GM04504 (cell line): ENCODE measurements around the gene TCF7.
"Not testable (repeated sequence)": the region's sequence is repeated elsewhere in the genome, so short reads cannot be mapped to it uniquely, and the experiment has no call there.

Experiments used
- DNase-seq: peaks from one replicate; pipeline ENCODE4 v3.0.0-alpha.2; 2012; ENCODE audit warnings: low read depth

TCF7 gene

DNA sequence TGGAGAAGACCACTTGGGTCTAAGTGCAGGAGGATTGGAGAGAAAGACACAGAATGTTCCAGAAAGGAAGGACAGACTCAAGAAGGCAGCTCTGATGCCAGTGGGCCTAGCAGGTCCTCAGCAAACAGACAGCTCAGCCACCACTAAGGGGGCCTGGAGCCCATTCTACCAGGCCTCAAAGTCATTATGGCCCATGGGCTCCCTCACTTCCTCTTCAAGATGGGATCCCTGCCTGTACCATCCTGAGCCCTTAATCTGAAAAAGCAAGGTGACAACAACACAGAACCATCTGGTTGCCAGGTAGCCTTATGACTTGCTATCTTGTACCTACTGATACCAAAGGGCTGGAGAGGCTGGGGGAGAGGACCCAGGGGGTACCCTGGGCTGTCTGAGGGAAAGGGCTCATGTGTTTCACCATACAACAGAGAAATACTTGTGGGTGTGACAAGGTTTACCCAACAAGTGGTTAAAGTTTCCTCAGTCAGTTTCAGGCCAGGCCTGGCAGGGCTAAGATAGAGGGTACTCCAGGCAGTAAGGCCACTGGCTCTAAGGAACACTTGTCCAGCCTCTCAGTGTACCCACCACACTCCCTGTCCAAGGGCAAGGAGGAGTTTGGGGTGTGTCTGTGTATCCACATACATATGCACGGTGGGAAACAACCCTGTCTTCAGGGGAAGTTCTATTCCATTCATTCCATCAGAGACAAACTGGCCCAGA, 30.7 kb downstream of the TCF7 start:
- no peak for DNase-seq

DNA sequence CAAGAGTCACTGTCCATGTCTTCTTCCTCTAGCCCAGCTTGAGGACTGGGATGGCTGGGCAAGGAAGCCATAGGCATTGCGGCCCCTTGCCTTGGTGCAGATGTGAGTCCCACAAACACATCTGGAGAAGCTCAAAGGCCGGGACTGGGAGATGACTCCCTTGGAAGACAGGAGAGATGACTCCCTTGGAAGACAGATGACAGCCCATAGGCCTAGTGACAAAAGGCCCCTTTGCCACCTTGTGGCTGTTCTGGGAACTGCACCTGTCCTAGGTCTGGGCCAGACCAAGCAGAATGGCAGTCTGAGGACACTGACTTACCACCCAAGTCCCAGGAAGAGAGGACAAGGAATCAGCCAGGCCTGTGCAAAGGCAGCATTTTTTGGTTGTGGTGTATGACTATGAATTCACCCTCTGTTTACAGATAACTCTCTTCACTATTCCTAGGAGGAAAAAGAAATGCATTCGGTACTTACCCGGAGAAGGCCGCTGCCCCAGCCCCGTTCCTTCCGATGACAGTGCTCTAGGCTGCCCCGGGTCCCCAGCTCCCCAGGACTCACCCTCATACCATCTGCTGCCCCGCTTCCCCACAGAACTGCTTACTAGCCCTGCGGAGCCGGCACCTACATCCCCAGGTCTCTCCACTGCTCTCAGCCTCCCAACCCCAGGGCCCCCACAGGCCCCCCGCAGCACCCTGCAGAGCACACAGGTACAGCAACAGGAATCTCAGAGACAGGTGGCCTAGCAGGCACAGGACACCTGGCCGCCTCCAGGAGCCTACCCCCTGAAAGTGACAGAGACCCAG, 31.5 kb downstream of the TCF7 start:
- DNase-seq: peak; percentile 52

DNA sequence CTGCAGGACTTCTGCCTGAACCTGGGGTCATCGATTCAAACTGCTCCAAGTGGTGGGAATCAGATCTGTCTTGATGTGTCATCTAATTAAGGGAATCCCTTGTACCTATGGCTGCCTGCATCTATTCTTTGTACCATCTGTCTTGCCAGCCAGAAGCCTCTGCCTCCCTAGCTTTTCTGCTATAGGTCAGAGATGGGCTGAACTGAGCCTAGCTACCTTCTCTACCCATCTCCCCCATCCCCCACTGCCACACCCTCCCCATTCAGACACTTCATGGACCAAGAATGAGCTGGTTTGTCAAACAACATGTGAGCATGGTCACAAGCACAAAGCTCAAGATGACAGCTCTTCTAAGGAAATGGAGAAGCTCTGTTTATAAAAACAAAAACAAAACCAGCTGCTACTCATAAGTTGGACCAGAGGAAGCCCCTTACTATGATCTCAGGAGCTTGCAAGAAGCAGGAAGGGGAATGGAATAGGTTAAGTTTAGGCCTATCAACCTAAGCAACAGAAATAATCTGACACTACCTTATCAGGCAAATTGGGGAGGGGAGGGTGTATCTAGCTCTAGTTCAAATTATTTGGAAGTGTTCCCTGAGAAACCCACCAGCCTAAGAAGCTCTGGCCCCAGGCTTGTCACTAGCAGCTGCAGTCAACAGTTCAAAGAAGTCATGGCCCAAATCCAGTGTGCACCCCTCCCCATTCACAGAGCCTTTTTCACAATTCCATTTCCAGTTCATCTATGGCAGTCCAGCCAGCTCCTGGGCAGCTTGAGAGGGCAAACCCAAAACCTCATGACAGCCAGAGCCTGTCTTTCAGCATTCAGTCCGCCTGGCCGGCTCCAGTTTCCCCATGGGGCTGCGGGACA, 32.4 kb downstream of the TCF7 start:
- no peak for DNase-seq

DNA sequence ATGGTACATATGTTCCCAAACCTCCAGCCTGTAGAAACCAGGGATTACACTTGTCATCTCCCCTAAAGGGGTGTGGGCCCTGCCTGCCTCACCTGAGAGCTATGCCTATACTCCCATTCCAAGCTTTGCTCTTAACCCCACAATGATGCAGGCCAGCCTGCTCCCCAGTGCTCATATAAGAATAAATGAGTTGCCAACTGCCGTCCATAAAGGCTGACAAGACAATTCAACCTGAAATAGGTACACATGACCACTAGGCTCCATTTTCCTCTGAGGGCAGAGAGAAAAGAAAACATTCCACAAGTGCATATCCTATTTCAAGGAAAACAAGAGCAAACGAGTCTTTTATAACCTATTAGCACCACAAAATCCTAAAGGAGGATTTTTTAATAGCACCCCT, 33.8 kb downstream of the TCF7 start:
- no peak for DNase-seq

DNA sequence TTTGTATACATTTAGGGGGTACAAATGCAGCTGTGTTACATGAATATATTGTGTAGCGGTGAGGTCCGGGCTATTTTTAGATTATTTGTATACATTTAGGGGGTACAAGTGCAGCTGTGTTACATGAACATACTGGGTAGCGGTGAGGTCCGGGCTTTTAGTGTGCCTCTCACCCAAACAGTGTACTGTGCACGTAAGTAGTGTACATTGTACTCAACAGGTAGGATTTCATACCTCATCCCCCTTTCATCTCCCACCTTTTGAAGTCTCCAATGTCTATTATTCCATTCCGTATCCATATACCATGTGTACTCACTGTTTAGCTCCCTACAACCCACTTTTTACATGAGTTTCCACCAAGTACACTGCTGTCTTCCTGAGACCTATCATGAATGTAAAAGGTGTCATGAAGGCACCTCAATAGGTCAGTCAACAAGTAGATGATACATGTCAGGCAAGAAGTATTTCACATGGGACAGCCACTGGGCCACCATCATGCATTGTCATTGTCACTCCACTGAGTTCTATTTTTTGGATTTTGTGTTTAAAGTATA, 34.6 kb downstream of the TCF7 start:
- no peak for DNase-seq

DNA sequence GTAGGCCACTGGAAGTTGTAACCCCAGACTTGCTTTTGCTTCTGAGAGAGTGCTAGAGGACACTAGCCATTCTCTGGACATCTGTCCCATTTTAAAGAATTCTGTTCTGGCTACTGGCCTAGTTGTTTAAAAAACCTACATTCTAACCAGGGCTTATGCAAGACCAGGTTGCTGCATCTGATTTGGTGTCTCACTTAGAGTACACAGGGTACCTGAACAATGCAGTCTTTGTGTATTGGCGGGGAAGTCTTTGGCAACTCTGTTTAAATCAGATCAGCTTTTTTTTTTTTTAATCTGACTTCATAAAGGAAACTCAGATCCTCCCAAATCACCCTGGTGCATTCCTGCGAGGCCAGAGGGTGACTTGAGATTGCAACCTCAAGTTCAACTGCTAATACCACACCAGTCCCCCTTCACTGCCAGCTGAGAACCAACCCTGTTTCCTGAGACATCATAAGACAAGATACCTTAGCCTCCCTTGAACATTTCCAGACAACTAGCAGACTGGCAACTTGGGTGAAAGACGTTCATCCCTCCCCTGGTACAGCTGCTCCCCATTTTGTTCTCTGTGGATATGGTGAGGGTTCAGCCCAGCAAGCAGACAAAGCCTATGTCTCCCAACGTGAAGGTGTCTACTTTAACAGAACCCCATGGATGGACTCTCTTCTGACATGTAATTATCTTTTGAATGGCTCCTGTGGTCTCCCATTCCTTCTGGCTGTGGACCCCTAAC, 35.3 kb downstream of the TCF7 start:
- DNase-seq: no peak

DNA sequence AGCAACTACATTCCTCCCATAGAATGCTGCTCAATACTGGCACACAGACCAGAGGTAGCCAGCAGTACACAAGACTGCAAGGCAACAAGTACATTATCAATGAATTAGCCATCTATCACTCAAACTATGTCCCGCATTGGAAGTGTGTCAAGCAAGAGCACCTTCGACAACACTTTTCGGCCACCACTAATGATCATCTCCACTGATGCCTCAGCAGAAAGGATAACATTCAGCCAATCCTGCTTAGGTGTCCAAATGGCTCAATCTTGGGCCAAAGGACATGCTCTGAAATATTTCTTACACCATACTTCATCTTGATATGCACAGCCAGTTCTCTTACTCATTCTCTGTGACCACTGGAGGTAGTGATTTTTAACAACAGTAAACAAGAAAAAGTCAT, 37.2 kb downstream of the TCF7 start:
- DNase-seq: no peak

DNA sequence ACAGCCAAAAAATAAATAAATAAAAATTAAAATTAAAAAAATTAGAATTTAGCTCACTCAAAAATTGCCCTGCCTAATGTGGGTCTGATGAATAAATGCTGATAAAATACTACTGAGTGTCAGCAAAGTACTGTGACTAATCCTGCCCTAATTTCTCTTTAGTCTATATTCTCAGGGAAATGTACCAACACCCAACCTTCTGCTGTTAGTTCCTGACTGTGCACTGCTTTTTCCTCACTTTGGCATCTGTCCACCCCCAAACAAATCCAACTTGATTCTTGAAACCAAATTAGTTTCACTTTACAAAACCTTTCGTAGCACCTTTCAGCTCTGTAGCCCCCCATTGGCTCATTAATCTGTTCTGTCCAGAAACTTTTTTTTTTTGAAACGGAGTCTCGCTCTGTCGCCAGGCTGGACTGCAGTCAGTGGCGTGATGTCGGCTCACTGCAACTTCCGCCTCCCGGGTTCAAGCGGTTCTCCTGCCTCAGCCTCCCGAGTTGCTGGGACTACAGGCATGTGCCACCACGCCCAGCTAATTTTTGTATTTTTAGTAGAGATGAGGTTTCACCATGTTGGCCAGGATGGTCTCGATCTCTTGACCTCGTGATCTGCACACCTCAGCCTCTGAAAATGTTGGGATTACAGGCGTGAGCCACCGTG, 37.8 kb downstream of the TCF7 start:
- not testable (repeated sequence) for DNase-seq

DNA sequence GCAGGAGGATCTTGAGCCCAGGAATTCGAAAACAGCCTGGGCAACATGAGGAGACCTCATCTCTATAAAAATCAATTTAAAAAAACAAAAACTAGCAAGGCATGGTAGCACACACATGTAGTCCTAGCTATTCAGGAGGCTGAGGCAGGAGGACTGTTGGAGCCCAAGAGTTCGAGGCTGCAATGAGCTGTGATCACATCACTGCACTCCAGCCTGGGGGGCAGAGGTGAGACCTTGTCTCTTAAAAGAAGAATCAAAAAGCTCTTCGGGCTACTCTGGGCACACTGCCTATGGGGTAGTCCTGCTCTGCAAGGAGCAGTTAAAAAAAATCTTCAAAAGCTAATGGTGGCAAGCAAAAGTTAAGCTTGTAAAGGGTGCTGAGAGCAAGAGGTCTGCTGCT, 38.8 kb downstream of the TCF7 start:
- no peak for DNase-seq

DNA sequence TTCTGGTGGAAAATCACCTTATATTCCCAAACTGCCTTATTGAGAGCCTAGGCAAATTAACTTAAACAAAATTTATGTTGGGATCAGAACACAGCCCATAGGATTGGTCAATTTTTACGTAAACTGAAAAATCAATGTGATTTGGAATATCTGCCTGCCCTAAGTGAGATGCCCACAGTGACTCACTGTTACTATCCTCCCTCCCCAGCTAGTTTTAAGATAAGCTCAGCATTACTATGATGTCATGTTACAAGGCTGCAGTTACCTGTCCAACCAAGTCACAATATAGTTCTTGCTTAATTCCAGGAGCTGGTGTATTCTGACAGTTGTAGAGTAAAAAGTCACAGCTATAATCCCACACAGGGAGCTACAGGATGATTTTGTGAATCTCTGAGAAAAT, 39.2 kb downstream of the TCF7 start:
- no peak for DNase-seq

DNA sequence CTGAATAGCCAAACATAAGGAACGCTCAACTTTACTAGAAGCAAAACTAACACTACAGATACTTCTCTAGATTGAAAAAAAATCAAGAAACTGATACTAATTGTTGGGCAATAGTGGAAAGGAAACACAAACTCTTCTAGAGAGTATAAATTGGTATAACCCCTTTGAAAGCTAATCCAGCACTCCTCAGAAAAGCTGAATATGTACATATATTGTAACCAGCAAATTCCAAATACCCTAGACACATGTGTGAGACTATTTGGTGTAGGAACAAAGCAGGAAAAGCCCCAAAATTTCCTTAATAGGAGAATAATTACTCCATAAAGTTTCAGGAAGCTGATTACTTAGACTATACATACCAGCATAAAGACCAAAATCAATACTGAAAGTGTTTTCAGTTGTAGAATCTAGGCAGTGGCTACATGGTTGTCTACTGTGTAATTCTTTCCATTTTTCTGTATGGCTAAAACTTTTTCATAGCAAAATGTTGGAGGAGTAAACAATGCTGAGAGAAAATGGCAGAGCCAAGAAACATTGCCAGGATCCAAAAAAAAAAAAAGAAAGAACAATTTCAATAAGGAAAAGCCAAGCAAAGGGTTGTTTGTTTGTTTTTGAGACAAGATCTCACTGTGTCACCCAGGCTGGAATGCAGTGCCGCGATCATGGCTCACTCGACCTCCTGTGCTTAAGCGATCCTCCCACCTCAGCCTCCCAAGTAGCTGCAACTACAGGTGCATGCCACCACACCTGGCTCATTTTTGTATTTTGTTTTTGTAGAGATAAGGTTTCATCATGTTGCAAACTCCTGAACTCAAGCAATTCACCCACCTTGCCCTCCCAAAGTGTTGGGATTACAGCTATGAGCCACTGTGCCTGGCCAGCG, 47.3 kb downstream of the TCF7 start:
- no peak for DNase-seq

DNA sequence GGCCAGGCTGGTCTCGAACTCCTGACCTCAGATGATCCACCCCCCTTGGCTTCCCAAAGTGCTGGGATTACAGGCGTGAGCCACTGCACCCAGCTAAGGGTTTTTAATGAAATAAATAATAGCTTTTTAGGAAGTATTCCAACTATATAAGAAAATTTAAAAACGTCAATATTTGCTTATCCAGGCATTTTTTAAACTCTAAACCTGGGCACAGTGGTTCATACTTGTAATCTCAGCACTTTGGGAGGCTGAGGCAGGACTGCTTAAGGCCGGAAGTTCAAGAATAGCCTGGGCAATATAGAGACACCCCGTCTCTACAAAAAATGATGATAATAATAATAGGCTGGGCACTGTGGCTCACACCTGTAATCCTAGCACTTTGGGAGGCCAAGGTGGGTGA, 48.1 kb downstream of the TCF7 start:
- no peak for DNase-seq

DNA sequence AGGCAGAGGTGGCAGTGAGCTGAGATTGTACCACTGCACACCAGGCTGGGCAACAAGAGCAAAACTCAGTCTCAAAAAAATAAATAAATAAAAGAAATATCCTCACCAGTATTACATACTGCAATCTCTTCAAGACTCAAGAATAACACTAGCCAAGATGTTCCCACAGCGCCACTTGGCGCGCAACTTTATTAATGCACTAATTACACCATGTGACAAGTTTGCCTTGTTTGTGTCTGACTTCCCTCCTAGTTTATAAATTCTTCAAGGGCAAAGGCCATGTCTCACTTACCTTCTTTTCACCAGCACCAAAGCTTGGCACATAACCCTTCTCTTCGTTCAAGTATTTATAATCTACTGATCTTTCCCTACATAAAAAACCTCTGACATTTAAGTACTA, 57.5 kb downstream of the TCF7 start:
- DNase-seq: no peak

DNA sequence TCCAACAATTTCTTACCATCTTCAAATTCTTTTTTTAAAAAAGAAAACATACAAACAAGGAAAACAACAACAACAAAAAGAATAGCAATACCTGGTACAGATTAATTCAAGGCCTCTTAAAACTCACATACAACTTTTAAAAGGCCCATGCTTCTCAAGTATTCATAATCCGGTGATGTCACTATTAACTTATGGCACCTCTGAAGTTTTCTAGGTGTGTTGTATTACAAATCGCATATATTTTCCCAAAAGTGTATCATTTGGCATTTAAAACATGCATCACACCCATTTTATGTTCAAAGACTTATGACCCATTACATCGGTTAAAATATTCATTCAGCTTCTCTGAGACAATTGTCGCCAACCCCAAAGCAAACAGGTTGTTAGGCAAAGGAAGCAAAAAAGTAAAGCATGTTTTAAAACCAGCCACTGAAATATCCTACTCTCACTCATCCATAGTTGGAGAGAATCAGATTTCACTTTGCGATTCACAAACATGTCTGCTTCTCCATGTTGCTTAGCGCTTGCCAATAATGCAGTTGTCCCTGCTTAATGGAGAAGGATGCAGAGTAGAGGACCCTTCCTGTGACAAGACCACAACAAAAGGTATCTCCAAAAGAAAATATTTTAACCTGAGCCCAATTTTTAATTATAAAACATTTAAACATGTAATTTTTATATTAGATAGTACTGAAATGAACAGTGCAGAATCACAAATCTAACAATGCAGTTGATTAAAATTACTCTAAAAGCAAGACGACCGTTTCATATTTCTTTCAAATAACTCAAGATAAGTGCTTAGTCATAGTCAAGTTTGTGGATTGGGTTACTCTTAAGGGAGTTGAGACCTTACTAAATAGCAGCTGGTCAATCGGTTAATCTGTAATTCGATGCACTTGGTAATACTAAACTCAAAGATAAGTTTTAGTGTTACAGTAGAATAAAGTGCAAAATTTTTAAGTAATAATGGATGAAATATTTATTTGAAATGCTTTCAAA, 60.7 kb downstream of the TCF7 start:
- no peak for DNase-seq

DNA sequence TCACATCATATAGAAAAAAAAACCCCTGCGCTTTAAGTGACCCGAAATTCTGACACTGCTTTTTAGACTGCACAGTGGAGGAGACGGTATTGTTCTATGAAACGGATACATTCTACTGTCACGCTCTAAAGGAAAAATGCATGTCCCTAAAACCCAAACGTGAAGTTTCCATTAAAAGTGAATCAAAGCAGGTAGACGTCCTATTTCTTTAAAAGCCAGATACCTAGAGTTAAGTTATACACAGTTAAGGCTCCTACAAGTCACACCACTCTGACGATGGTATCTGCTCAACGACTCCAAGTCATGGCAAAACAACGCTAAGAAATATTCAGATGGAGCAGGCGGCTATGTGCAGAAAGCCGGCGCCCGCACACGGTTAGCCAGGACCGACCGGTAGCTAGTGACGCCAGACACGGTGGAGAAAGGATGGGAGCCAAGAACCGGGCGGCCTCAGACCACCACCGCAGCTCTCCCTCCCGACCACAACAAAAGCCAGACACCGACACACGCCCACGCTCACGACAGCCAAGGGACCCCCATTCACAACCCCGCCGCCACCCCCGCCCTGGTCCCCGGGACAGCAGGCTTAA, 61.5 kb downstream of the TCF7 start:
- no peak for DNase-seq

DNA sequence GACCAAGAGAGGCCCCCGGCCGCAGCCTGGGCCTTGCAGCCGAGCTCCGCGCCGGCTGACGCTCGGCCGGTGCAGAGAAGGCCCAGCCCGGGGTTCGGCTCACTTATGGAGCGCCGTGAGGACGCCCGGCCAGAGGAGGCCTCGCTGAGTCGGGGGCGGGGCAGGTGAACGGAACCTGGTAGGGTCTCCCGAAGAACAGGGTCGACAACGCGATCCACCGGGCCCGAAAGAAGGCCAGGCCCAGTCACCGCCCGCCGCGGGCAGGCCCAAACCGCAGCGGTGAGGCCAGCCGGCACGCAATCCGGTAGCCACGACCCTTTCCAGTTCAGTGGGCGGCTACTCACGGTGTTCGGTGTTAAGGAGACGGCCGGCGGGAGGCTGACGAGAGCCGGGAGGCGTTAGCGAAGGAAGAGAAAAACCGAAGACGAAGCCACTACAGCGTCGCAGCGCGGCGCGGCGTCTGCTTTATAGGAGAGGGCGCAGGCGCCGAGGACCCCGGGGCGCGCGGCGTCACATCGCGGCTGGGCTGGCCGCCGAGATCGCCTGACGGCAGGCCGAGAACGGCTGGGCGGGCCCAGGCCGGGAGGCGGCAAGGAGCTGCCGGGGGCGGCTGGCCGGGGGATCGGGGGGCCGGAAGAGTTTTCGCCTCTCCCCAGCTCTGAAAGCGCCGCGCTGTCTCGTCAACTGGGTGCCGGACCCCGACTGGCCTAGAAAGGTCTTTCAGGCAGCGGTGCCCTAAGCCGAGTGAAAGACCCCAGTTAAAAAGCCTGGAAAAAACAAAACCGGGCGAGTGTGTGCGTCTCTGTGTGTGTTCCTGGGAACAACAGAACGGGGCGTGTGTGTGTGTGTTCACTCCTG, 62.3 kb downstream of the TCF7 start, which contains the start of gene SKP1:
TSS of gene SKP1 (minus strand) at position 440 of the 858 bp plus-strand sequence. CDS start 2,928 bp downstream, outside the sequence.
- peak; percentile 53 for DNase-seq

DNA sequence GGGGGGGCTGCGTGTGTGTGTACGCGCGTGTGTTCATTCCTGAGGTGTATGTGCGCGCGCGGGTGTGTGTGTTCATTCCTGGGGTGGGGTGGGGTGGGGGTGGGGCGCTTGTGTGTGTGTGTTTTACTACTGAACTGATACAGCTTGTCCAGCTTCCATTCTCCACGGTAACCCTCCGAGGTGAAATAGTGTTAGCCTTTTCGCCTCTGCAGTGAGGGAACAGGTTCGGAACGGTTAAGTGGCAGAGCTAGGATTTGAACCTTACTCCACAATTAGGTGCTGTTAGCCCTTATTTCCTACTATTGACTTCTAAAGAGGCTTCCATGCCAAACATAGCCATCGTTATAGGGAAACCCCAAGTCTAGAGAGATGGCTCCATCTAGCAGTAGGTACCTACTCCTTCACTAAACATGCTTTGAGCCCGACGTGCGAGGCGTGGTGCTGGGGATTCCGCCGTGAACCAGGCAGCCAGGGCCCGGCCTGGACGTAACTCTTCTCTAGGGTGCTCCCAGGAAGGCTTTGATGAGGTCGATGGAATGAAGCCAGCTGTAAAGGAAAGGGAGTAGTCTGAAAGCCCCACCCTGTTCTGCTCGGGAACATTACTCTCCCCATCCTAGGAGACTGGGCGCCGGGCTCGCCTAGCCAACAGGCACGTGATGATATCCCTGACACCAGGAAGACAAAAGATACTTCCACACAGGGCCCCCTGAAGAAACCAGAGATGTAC, 63.1 kb downstream of the TCF7 start:
- DNase-seq: no peak
